ENCODE measurements around the gene CHKA.
"Not testable (repeated sequence)": the region's sequence is repeated elsewhere in the genome, so short reads cannot be mapped to it uniquely, and the experiment has no call there.

CHKA gene

DNA sequence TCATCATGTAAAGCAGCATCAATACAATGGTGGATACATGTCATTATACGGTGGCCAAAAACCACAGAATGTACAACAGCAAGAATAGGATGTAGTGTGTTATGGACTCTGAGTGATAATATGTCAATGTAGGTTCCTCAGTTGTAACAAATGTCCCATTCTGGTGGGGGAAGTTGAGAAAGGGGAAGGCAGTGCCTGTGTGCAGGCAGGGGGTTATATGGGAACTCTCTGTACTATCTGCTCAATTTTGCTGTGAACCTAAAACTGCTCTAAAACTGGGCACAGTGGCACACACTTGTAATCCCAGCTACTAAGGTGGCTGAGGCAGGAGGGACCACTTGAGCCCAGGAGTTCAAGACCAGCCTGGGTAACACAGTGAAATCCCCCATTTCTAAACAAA lies 5.9 kb downstream of the CHKA start:
- no peak for FAIRE-seq

DNA sequence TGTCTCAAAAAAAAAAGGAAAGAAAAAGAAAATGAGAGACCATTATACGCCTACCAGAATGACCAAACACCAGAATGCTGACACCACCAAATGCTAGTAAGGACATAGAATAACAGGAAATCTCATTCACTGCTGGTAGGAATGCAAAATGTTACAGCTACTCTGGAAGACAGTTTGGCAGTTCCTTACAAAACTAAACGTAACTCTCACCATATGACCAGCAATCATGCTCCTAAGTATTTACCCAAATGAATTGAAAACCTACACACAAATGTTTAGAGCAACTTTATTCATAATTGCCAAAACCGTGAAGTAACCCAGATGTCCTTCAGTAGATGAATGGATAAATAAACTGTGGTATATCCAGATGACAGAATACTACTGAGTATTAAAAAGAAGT lies 7.2 kb downstream of the CHKA start:
- FAIRE-seq = no peak

DNA sequence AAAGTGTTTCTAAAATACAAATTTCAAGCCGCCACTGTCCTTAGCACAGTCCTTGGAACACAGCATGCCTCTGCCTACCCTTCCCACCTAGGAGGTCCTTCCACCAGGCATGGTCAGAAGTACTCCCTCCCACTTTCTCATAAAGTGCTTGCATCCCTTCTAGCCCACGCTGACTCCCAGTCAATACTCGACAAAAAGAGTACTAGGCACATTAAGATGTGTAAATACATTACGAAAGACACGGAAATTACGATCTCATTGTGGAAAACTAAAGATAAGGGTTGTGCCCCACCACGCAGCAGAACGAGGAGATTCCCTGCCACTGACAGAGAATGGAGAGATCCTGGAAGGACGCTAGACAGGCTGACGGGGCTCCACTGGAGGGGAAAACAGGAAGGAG lies 13.5 kb downstream of the CHKA start:
- no peak for FAIRE-seq

DNA sequence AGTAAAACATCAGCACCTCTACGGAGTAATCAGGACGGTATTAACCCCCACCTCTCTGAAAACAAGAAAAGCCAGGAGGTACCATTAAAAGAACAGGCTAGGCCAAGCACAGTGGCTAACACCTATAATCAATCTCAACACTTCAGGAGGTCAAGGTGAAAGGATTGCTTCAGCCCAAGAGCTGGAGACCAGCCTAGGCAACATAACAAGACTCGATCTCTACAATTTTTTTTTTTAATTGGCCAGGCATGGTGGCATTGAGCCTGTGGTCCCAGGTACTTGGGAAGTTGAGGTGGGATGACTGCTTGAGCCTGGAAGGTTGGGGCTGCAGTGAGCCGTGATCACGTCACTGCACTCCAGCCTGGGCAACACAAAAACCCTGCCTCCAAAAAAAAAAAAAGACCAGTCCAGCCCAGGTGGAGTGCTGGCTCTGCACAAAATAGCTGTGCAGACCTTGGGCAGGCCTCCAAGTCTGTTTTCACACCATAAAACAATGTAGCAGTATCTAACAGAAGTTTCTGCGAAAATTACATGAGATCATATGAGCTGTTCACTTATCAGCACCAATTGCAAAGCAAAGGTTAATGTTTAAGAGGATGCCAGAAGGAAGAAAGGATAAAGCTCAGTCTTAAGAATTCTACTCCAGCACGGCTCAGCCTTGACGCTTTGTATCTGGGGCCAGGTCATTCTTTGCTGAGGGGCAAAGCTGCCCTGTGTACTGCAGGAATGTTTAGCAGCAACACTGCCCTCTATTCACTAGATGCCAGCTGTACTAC lies 14.8 kb downstream of the CHKA start:
- FAIRE-seq = no peak

DNA sequence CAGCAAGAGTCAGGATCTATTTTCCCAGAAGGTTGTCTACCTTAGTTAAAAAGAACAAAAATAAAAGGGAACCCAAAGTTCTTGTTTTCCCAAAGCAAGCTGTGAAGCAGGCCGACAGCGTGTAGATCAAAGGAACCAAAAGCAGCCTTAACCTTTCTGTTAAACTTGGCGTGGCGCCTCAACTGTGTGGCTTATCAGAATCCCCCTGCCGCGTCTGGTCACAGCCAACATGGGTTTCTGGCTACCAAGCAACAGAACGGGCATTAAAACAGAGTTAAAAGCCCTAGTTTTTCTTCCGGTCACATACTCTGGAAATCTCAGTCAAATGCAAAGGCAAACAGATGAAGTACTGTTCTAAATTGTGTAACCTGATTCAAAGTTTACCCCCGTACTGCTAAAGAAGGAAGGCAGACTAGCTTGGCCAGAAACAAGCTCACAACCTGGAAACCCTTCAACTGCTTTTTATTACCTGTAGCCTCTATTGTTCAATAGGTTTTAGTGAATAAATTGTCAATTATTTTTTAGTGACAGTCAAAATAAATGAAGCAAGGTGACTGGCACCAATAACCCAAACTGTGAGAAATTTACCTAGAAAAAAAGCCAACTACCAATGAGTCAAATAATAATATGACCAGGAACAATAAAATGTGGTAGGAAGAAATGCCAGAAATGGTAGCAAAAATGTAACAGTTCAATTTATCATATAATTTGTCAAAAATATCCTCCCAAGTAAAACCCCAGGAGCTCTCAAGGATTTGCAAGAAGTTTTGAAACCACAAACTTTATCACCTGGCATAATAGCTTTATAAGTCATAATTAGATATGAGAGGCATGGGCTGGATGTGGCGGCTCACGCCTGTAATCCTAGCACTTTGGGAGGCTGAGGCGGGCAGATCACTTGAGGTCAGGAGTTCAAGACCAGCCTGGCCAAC lies 21.4 kb downstream of the CHKA start:
- no peak for FAIRE-seq

DNA sequence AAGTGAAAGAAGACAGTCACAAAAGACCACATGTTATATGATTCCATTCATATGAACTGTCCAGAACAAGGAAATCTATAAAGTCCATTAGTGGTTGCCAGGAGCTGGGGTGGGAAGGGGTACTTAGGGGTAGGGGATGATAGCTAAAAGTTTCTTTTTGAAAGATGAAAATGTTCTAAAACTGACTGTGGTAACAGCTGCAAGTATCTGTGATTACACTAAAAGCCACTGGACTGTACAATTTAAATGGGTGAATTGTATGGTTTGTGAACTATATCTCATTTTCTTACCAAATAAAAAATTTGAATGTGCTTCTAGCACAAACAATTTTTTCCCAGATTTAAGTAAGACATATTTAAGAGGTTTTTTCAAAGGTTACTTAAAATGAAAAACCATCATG lies 22.1 kb downstream of the CHKA start:
- no peak for FAIRE-seq

DNA sequence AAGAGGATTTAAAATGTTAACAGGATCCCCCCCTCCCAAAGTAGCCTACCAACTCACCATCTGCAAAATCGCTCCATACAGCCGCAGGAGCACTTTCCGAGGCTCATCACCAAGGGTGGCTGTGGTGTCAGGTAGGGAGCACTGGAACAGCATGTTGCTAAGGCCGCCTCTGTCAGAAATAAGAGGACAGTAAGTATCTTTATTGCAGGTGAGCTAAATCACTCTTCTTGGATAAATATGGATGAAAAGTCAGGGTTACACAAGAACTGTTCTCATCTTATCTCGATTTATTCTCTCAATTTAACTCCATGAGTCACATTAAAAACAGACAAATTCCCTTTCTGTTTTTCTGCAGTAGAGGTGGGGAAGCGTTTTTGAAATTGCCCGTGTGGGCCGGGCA lies 24.2 kb downstream of the CHKA start:
- no peak for FAIRE-seq

DNA sequence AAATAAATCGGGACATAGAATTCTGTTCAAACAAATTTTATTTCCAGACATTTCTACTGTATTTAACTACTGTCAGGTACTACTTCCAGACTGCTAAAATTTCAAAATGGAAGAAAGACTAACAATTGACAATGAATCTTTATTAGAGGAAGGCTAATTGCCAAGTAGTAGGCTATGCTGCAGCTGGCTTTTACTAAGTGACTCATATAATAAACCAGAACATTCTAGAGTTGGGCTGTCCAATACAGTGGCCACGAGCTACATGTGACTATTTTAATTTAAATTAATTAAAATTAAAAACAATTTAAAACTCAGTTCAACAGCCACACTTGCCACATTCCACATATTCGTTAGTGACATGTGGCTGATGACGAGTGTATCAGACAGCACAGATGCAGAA lies 27.6 kb downstream of the CHKA start:
- FAIRE-seq = no peak

DNA sequence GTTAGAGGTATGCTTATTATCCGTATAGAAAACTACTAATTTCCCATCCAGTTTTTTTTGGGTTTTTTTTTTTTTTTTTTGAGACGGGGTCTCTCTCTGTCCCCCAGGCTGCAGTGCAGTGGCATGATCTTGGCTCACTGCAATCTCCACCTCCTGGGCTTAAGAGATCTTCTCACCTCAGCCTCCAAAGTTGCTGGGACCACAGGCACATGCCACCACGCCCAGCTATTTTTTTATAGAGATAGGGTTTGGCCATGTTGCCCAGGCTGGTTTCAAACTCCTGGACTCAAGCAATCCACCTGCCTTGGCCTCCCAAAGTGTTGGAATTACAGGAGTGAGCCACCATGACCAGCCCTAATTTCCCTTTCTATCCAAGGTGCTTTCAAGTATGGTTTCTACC lies 28.2 kb downstream of the CHKA start:
- not testable (repeated sequence) for FAIRE-seq

DNA sequence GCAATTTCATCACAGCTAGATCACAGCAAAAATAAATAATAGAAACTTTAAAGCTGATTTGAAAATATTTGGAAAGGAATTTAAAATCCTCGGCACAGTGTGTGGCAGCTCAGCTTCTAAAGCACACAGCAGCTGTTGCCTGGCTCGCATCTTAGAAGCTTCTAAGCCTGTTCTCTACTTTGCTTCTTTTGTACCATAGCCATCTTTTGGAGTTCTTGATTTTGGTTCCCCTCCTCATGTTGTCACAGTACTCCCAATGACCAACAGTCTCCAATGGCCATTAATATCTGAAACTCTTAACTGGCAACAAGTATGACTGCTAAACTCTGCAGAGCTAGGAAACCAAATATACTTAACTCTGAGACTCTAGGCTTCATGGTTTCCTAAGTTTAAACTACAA lies 28.8 kb downstream of the CHKA start:
- FAIRE-seq = no peak

DNA sequence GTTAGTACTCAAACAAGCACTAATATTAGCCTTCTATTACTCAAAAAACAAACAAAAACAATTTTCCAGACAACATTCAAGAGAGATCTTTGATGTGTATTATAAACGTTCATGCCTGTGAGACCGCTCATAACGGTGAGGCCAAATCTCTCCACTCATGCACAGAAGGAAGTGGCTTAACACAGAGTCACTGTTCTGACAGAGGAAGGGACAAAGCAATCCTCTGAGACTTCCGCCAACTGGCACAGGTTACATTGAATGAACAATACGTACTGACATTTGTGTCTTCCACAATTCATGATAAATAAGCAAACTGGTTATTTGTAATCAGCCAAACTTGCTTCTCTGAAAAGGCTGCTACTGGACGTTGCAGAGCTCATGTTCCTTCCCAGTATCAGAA lies 30.5 kb downstream of the CHKA start:
- FAIRE-seq = no peak

DNA sequence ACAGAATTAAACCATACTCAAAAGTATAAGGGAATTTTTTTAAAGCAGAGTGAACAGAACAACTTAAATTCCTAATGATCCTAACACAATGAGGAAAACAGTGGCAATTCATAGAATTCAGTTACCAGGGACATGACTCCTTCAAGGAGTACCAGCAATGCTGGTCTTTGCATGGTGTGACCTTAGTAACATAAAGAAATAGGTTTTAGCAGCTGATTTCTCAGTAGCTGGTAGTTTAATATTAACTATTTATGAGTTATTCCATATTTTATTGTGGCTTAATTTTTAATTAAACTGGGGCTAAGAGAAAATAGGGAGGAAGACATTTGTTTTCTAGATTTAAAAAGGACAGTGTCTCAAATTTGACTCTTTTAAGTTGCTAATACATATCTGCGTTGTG lies 30.9 kb downstream of the CHKA start:
- no peak for FAIRE-seq

DNA sequence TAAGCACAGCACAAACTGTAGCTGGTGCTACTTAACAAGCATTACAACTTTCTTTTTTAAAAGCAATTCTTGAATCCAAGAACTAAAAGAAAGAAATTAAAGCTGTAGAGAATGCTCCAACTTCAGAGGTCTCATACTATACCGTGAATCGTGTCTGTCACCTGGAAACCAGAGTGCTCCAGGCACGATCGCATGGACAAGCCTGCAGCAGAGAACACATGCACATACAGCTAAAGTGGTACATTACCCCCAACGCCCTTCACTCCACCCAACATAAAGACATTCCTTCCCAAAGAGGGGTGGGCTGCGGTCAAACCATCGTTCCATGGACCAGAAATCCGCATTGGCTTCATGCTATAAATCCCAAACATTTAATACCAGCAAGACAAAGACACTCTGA lies 31.5 kb downstream of the CHKA start:
- FAIRE-seq = no peak

DNA sequence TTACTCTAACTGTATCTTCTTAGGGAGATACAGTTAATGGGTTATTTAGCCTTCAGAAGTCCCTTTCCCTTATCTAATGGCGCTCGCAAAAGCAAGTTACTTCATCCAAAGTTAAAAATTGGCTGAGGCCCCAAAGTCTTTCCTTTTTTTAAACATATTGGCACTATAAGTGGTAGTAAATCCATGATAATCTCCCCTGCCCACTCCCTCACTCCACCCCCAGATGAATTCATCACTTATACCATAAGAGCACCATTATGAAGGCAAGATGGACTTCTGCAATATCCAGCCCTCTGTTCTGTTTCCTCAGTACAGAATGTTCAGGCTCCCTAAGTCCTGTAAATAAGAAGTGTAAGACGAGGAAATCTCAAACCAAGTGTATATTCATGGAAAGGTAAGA lies 37.7 kb downstream of the CHKA start:
- FAIRE-seq = no peak

DNA sequence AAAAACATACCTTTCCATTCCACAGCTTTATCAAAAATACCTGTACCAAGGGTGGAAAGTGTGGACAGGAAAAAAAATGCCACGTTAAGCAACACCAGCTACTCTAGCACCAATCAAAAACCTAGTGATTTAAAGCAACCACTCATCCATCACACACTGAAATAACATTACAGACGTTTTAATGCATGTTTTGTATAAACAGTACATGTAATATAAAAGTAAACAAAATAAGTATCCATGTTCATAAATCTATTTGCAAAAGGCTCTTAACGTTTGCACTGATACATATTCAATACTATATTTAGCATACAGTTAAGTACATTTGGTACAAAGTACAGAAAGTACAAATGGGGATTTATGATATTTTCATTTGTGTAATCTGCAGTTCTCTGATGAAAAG lies 38.7 kb downstream of the CHKA start:
- FAIRE-seq = no peak

DNA sequence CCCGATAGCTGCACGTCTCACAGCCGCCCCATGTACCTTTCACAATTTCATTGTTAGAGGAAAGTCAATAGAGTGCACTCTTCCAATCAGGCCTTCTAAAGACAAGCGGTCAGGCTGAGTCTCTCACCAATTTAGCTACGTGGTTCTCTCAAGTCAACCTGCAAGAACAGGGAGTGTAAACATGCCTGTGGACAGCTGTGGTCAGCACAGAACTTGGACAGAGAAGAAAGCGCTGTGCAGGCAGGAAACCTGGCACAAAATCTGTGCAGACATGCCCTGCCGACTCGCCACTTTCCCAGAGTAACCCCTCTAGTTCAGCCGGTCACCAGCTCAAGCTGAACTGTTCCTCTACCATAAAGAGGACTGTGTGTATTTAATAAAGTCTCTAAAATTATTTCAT lies 39.5 kb downstream of the CHKA start:
- FAIRE-seq = no peak

DNA sequence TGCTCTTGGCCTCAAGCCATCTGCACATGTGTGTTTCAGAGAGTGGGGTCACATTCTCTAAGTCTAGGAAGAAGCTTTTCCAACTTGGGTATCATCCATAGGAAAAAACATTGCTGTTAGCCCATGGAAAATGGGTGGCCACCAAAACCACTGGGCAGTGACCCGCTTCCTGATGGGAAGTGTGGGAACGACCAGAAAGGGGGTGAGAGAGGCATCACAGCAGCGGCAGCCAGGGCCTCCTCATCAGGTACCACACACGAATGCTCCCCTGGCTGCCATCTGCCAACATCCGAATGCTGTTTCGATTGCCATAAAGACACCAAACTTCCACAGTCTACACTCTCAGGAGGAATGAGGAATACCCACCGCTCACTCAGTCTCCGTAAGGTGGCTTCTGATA lies 40.3 kb downstream of the CHKA start:
- no peak for FAIRE-seq

DNA sequence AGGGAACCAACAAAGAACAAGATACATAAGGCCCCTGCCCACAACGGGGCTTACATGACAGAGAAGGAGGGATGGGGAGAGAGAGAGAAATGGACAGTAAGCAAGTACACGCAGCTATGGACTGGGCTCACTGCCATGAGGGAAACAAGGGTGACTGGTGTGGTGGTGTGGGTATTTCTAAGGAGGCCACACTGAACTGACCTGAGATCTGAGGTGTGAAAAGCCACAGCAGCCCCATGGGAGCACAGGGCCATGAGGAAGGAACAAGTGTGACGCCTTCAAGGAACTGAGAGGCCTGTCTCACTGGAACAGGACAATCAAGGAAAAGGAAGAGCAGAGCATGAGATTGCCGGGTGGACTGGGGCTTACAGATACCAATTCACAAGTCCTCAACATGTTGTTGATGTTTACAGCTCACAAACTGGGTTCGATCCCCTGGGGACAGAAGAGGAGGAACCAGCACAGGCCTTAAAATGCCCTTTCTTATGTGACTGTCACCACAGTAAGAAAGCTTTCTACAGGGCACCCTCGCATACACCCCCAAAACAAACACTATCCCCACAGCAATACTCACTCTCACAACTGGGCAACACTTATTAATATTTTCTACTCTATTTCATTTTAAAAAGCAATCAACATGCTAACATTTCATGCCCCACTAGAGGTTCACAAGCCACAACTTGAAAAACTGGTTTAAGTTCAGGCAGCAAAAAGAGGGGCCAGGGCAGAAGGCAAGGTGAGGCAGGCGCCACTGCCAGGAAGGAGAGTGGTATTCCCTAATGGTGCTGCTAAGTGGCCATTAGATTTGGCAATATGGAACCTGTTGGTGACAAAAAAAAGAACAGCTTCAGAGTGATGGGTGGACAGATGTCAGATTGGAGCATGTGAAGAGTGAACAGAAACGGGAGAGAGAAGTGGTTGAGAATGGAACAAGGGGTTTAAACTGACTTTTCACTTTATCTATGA lies 43.3 kb downstream of the CHKA start:
- FAIRE-seq = no peak

DNA sequence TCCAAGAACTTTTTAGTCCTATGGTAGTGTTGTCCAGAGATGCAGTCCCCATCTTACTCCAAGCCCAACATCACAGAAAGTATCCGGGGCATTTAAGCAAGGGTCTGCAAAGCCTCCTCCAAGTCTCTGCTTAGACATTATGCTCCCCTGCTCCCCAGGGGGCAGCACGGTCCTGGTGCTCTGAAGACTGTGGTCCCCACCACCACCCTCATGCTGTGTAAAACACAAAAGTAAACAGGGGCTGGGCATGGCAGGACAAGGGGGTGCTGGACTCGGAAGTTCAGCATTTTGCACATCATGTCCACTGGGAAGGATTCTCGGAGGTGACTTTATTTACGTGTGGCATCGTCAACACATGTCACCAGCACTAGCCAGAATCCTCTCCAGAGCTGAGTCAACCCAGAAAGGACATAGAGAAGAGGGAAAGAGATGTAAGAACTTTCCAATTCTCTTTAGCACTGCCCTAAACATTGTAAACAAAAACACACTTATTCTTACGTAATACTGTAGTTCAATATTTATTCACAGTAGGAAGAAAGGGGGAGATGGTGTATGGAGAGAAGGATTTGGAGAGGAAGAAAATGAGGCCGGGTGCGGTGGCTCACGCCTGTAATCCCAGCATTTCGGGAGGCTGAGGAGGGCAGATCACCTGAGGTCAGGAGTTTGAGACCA lies 44.7 kb downstream of the CHKA start:
- FAIRE-seq = no peak

DNA sequence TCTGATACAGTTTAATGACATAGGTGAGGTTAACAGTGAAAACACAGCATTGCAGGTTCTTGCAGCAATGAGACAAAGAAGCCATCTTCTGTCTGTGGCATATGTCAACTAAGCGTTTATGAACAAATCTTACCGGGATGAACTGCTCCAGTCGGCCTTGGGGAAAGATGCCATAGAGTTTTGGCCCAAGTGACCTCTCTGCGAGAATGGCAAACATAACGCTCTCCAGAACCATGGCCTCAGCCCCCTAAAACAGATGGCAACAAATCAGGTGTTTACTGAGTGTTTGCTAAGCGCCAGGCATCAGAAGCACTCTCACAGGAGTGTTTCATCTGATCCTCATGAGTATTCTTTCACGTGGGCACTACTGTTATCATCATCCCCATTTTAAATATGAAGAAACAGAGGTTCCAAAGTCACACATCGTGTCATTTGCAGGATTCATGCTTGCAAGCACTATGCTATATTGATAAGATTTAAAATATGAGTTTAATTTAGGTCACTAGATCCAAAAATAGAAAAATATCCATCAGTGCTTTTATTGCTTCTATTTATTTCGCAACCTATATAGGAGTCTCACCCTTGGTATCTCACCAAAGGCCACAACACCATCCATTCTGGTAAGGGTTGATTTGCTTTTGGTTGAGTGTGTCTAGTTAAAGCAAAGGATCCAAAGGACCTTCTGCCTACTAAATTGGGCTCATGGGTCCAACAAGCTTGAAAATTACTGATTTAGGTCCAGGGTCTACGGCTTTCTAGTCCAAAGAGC lies 46.4 kb downstream of the CHKA start:
- FAIRE-seq = no peak

DNA sequence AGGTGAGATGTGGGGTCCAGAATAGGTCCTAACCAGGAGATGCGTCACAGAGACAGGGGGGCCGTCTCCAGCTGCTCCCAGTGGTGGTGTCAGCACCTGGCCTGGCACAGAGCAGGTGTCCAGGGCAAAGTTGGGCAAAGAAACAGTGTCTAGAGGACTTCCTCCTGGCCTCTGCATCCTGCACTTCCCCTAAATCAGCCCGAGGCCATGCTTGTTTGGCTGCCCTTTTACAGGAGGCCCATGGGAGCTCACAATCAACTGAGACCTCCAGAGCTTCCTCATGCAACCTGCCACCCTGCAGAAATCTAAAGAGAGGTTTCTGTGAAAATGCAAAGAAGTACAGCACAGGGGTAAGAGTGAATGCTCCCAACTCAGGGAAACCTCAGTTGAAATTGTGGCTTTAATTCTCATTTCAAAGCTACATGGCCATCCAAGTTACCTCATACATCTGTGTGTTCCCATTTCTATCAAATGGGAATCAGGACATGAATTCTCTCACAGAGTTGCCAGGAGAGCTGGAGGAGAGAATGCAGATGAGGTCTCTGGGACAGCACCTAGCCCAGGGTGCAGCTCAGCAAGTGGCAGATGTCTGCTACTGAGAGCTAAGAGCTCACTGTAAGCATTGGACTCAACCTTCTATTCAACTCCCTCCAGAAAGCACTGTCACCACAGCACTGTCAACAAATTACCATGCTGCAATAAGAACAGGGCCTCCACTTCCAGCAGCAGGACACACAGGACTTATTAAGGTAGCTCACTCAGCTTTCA lies 49.7 kb downstream of the CHKA start:
- no peak for FAIRE-seq
